Endodermal cell (in vitro differentiated cells): Measurements from ENCODE around the gene FLYWCH2. TPM values are rescaled to one million over a fixed set of nuclear protein-coding genes. Genes with fewer than 3 reads are reported as not detected.

ENCODE experiments used
- DNase-seq: peaks from one replicate; pipeline ENCODE4 v3.0.0-alpha.2; 2017
- H3K27ac ChIP-seq: 2 replicates; pipeline ENCODE4 v1.5.1; 2013; ENCODE audit warnings: mild to moderate bottlenecking, low read depth, low read length, moderate library complexity
- H3K27me3 ChIP-seq: 2 replicates; pipeline ENCODE4 v1.6.1; 2013; ENCODE audit warnings: mild to moderate bottlenecking, low read length, moderate library complexity; ENCODE audit not compliant: insufficient read depth, control insufficient read depth, poor library complexity, severe bottlenecking
- H3K36me3 ChIP-seq: 2 replicates; pipeline ENCODE4 v1.7.0; 2013; ENCODE audit warnings: mild to moderate bottlenecking, low read length, moderate library complexity; ENCODE audit not compliant: control insufficient read depth, insufficient read depth
- H3K4me1 ChIP-seq: one replicate; pipeline ENCODE4 v1.7.0; 2013; ENCODE audit warnings: low read length; ENCODE audit not compliant: control insufficient read depth, insufficient read depth
- H3K4me3 ChIP-seq: 2 replicates; pipeline ENCODE4 v1.5.1; 2013; ENCODE audit warnings: mild to moderate bottlenecking, low read length, moderate library complexity
- H3K9ac ChIP-seq: 2 replicates; pipeline ENCODE4 v1.6.1; 2013; ENCODE audit warnings: mild to moderate bottlenecking, low read length, moderate library complexity; ENCODE audit not compliant: poor library complexity, severe bottlenecking; ENCODE audit errors: extremely low read depth
- H3K9me3 ChIP-seq: 2 replicates; pipeline ENCODE4 v1.6.1; 2013; ENCODE audit warnings: mild to moderate bottlenecking, low read length, moderate library complexity; ENCODE audit not compliant: control insufficient read depth
- H3K27ac Mint-ChIP-seq: 2 replicates; pipeline ENCODE4 v1.8.0; 2020; ENCODE audit warnings: mixed read lengths
- H3K27me3 Mint-ChIP-seq: 2 replicates; pipeline ENCODE4 v1.8.0; 2021; ENCODE audit warnings: mild to moderate bottlenecking, mixed read lengths; ENCODE audit not compliant: insufficient read depth
- H3K36me3 Mint-ChIP-seq: 2 replicates; pipeline ENCODE4 v1.8.0; 2020; ENCODE audit warnings: low read depth, mixed read lengths
- H3K4me1 Mint-ChIP-seq: 2 replicates; pipeline ENCODE4 v1.8.0; 2020; ENCODE audit warnings: mixed read lengths
- H3K4me3 Mint-ChIP-seq: 2 replicates; pipeline ENCODE4 v1.8.0; 2020; ENCODE audit warnings: mild to moderate bottlenecking, moderate library complexity, mixed read lengths
- H3K9me3 Mint-ChIP-seq: 2 replicates; pipeline ENCODE4 v1.8.0; 2020; ENCODE audit warnings: mild to moderate bottlenecking, mixed read lengths
- CTCF ChIP-seq: fragments of 200-600 bp; sonication (generic); conservative IDR thresholded peaks from 2 replicates; pipeline ENCODE4 v1.5.0; 2021; ENCODE audit warnings: antibody characterized with exemption, mild to moderate bottlenecking
- WGBS, 2 experiments: methylation state at CpG; one replicate each; pipeline versions ENCODE4 v1.1.5 to v1.1.7; 2013; ENCODE audit warnings: missing lambda C conversion rate in 2 of 2, mixed read lengths in 1 of 2; ENCODE audit not compliant: insufficient coverage in 1 of 2, insufficient read length in 1 of 2; 5-methylcytosine and 5-hydroxymethylcytosine counted together
- total RNA-seq, 2 donors: library from RNA; stranded (reverse); fragmentation: NEBNext Ultra II Directional in 1 of 2; extraction: Animal tissue kit (Norgen Biotek cat#: 25700) in 1 of 2; gene quantifications; 2 replicates in 1 of 2; 3 replicates in 1 of 2; pipeline ENCODE4 v1.2.1, GENCODE V29; 2021

The FLYWCH2 gene
- total RNA-seq, 2 donors from 2014 or later: 30.9 to 35.5 TPM

GRCh38 chr16:2860826-2861567, 22.0 kb upstream of the FLYWCH2 start:
- H3K36me3 ChIP-seq: no peaks in the 10 kb centered on the region
- no peaks in the 10 kb centered on the region for H3K4me1 ChIP-seq
- H3K9me3 ChIP-seq: peaks cover 8% of the 10 kb centered on the region
- Mint-ChIP-seq H3K4me1 (peaks cover 2% of the 10 kb centered on the region), H3K36me3 (no peaks in the 10 kb centered on the region), H3K9me3 (peaks cover 9% of the 10 kb centered on the region), H3K27me3 (peaks cover 55% of the 10 kb centered on the region), H3K4me3 (no peak overlapping the region), H3K27ac (no peak overlapping the region)
- H3K9ac ChIP-seq: no peak overlapping the region
- H3K4me3 ChIP-seq: no peak overlapping the region
- no peak for TF ChIP-seq CTCF
- 67 to 70% methylated on average over 4 to 8 of the region's 8 CpGs for WGBS, 2 experiments
- no peak overlapping the region for H3K27ac ChIP-seq
- peaks cover 54% of the 10 kb centered on the region for H3K27me3 ChIP-seq
- peak; percentile 72 for DNase-seq

- DNase-seq: no peak
- H3K4me1 ChIP-seq: no peaks in the 10 kb centered on the region
- Mint-ChIP-seq H3K4me1 (no peaks in the 10 kb centered on the region), H3K27ac (no peak overlapping the region), H3K36me3 (no peaks in the 10 kb centered on the region), H3K9me3 (peaks cover 6% of the 10 kb centered on the region), H3K27me3 (peaks cover 64% of the 10 kb centered on the region), H3K4me3 (no peak overlapping the region)
- H3K36me3 ChIP-seq: no peaks in the 10 kb centered on the region
- H3K27me3 ChIP-seq: peaks cover 54% of the 10 kb centered on the region
- WGBS, 2 experiments: 82 to 93% methylated on average over 3 to 4 of the region's 4 CpGs
- H3K9me3 ChIP-seq: peaks cover 5% of the 10 kb centered on the region
- H3K9ac ChIP-seq: no peak overlapping the region
- H3K27ac ChIP-seq: no peak overlapping the region
- H3K4me3 ChIP-seq: no peak overlapping the region
- TF ChIP-seq CTCF: no peak
Observed at GRCh38 chr16:2865651-2866050, 17.4 kb upstream of the FLYWCH2 start.

- H3K4me3 ChIP-seq: no peak overlapping the region
- no peaks in the 10 kb centered on the region for H3K9me3 ChIP-seq
- no peaks in the 10 kb centered on the region for H3K4me1 ChIP-seq
- H3K36me3 ChIP-seq: no peaks in the 10 kb centered on the region
- Mint-ChIP-seq H3K4me3 (no peak overlapping the region), H3K9me3 (peaks cover 1% of the 10 kb centered on the region), H3K27ac (no peak overlapping the region), H3K36me3 (no peaks in the 10 kb centered on the region), H3K27me3 (peaks cover 64% of the 10 kb centered on the region), H3K4me1 (no peaks in the 10 kb centered on the region)
- H3K27ac ChIP-seq: no peak overlapping the region
- WGBS, 2 experiments: 62 to 81% methylated on average over 2 to 3 of the region's 4 CpGs
- no peak for DNase-seq
- TF ChIP-seq CTCF: no peak
- H3K27me3 ChIP-seq: peaks cover 56% of the 10 kb centered on the region
- no peak overlapping the region for H3K9ac ChIP-seq
Observed at GRCh38 chr16:2866431-2866830, 16.6 kb upstream of the FLYWCH2 start.
